Liver (tissue), 9 donors: ENCODE results near the gene PLAU. TPM values are rescaled to one million over a fixed set of nuclear protein-coding genes. Genes with fewer than 3 reads are reported as not detected.
"Not testable (repeated sequence)": the region's sequence is repeated elsewhere in the genome, so short reads cannot be mapped to it uniquely, and the experiment has no call there.

Source experiments
- DNase-seq: peaks from one replicate; pipeline ENCODE4 v3.0.0-alpha.2; 2017; ENCODE audit warnings: low spot score
- H3K27ac ChIP-seq, 2 donors: one replicate each; pipeline ENCODE4 v1.7.0; 2013; ENCODE audit warnings: inconsistent platforms in 2 of 2, low read length in 2 of 2, control low read depth in 1 of 2, low read depth in 1 of 2, mild to moderate bottlenecking in 1 of 2
- H3K27me3 ChIP-seq, 4 donors: one replicate each; pipeline versions ENCODE4 v1.6.1 to v1.7.0; 2013; ENCODE audit warnings: low read length in 3 of 4, inconsistent platforms in 1 of 4, mild to moderate bottlenecking in 1 of 4, moderate library complexity in 1 of 4; ENCODE audit not compliant: control insufficient read depth in 4 of 4, insufficient read depth in 4 of 4
- H3K36me3 ChIP-seq, 4 donors: one replicate each; pipeline versions ENCODE4 v1.6.1 to v1.7.0; 2013; ENCODE audit warnings: low read length in 3 of 4, mild to moderate bottlenecking in 3 of 4, low read depth in 1 of 4, moderate library complexity in 1 of 4; ENCODE audit not compliant: control insufficient read depth in 4 of 4, insufficient read depth in 3 of 4
- H3K4me1 ChIP-seq, 4 donors: one replicate each; pipeline versions ENCODE4 v1.6.1 to v1.7.0; 2013; ENCODE audit warnings: low read length in 3 of 4, mild to moderate bottlenecking in 3 of 4, moderate library complexity in 1 of 4; ENCODE audit not compliant: control insufficient read depth in 4 of 4, insufficient read depth in 4 of 4
- H3K4me3 ChIP-seq, 3 donors: one replicate each; pipeline versions ENCODE4 v1.6.1 to v1.7.0; 2013; ENCODE audit warnings: low read length in 3 of 3, control low read depth in 1 of 3, low read depth in 1 of 3, mild to moderate bottlenecking in 1 of 3
- H3K9ac ChIP-seq, 2 donors: one replicate each; pipeline ENCODE4 v1.7.0; 2013; ENCODE audit warnings: low read length in 2 of 2, mild to moderate bottlenecking in 2 of 2, moderate library complexity in 2 of 2, control low read depth in 1 of 2, low read depth in 1 of 2
- H3K9me3 ChIP-seq, 4 donors: one replicate each; pipeline versions ENCODE4 v1.6.1 to v1.7.0; 2013; ENCODE audit warnings: low read length in 3 of 4; ENCODE audit not compliant: control insufficient read depth in 4 of 4
- EGR1 ChIP-seq, 2 donors: IDR thresholded peaks; 2 replicates each; pipeline ENCODE4 v1.6.1; 2016 to 2018; ENCODE audit warnings: antibody characterized with exemption in 2 of 2, low read depth in 2 of 2
- FOXA1 ChIP-seq: IDR thresholded peaks from 2 replicates; pipeline ENCODE4 v1.6.1; 2016; ENCODE audit warnings: antibody characterized with exemption
- FOXA2 ChIP-seq: IDR thresholded peaks from 2 replicates; pipeline ENCODE4 v1.6.1; 2016; ENCODE audit warnings: antibody characterized with exemption
- GABPA ChIP-seq, 2 donors: IDR thresholded peaks in 1 of 2; conservative IDR thresholded peaks in 1 of 2; 2 replicates each; pipeline ENCODE4 v1.6.1; 2016; ENCODE audit warnings: antibody characterized with exemption in 2 of 2, mild to moderate bottlenecking in 1 of 2, moderate library complexity in 1 of 2
- HNF4A ChIP-seq, 2 donors: conservative IDR thresholded peaks; 2 replicates each; pipeline ENCODE4 v1.6.1; 2016; ENCODE audit warnings: antibody characterized with exemption in 2 of 2, mild to moderate bottlenecking in 2 of 2
- HNF4G ChIP-seq: IDR thresholded peaks from 2 replicates; pipeline ENCODE4 v1.6.1; 2016; ENCODE audit warnings: antibody characterized with exemption
- JUND ChIP-seq, 2 donors: IDR thresholded peaks; 2 replicates each; pipeline ENCODE4 v1.6.1; 2016; ENCODE audit warnings: antibody characterized with exemption in 2 of 2
- NR2F2 ChIP-seq: IDR thresholded peaks from 2 replicates; pipeline ENCODE4 v1.6.1; 2016; ENCODE audit warnings: antibody characterized with exemption
- RAD21 ChIP-seq, 2 donors: IDR thresholded peaks; 2 replicates each; pipeline ENCODE4 v1.6.1; 2016; ENCODE audit warnings: antibody characterized with exemption in 2 of 2, mild to moderate bottlenecking in 2 of 2
- RXRA ChIP-seq, 2 donors: IDR thresholded peaks; 2 replicates each; pipeline ENCODE4 v1.6.1; 2017 to 2018; ENCODE audit warnings: antibody characterized with exemption in 2 of 2, mild to moderate bottlenecking in 1 of 2
- SP1 ChIP-seq: IDR thresholded peaks from 2 replicates; pipeline ENCODE4 v1.6.1; 2018; ENCODE audit warnings: antibody characterized with exemption, mild to moderate bottlenecking
- TAF1 ChIP-seq: conservative IDR thresholded peaks from 2 replicates; pipeline ENCODE4 v1.6.1; 2016; ENCODE audit warnings: antibody characterized with exemption, mild to moderate bottlenecking
- YY1 ChIP-seq: IDR thresholded peaks from 2 replicates; pipeline ENCODE4 v1.6.1; 2016; ENCODE audit warnings: antibody characterized with exemption, mild to moderate bottlenecking
- WGBS: extraction: QIAGEN DNeasy Blood & Tissue Kit; methylation state at CpG from one replicate; pipeline ENCODE4 v1.1.7; 2013; 5-methylcytosine and 5-hydroxymethylcytosine counted together
- polyA plus RNA-seq, 2 donors: library from polyadenylated mRNA; stranded (reverse) in 1 of 2; unstranded in 1 of 2; fragments of 200-250 nt in 1 of 2; fragments of >200 nt in 1 of 2; fragmentation: Nextera tagmentation in 1 of 2; extraction: Ambion mirVana in 1 of 2; gene quantifications; one replicate each; pipeline versions ENCODE4 v1.2.1 to v1.2.3, GENCODE V29; 2013 to 2015
- total RNA-seq, 2 donors: library from RNA; depleted of rRNA; stranded (reverse); fragments of >200 nt; gene quantifications; one replicate each; pipeline ENCODE4 v1.2.3, GENCODE V29; 2014
- TF ChIP-seq, protein P1 (sequence below): IDR thresholded peaks from 2 replicates; pipeline ENCODE4 v1.6.1; 2016; ENCODE audit warnings: antibody characterized with exemption
- TF ChIP-seq, protein P2 (sequence below): IDR thresholded peaks from 2 replicates; pipeline ENCODE4 v1.6.1; 2016; ENCODE audit warnings: antibody characterized with exemption
- TF ChIP-seq, protein P3 (sequence below): IDR thresholded peaks from 2 replicates; pipeline ENCODE4 v1.6.1; 2016; ENCODE audit warnings: antibody characterized with exemption
- TF ChIP-seq, protein P4 (sequence below): fragments of 150-350 bp; IDR thresholded peaks from 2 replicates; pipeline ENCODE4 v1.5.1; 2017; ENCODE audit warnings: improper control_type of control experiment, low read depth, low read length; ENCODE audit not compliant: missing input control
- TF ChIP-seq, protein P5 (sequence below): IDR thresholded peaks from 2 replicates; pipeline ENCODE4 v1.6.1; 2016; ENCODE audit warnings: antibody characterized with exemption, mild to moderate bottlenecking
- donor health status: healthy.
- donor health status: healthy.
- donor health status: healthy.
- donor health status: healthy.
- donor health status: healthy.

Gene PLAU
- total and polyA plus RNA-seq, 4 donors = 0.40 to 1.0 (median 0.79) TPM

DNA sequence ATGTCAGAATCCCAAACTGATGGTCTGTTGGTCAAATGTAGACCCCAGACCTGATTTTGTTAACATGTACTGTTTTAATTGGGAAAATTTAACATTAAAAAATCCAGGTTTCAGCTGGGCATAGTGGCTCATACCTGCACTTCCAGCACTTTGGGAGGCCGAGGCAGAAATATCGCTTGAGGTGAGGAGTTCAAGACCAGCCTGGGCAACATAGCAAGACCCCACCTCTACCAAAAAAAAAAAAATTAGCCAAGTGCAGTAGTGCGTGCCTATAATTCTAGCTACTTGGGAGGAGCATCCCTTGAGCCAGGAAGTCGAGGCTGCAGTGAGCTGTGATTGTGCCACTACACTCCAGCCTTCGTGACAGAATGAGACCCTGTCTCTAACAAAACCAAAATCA is 20.7 kb upstream of the PLAU start:
- TF ChIP-seq RXRA (IDR thresholded peaks at IDR 0.05) (no peak), RAD21 (IDR thresholded peaks at IDR 0.05) (no peak)
- TF ChIP-seq, protein P1, sequence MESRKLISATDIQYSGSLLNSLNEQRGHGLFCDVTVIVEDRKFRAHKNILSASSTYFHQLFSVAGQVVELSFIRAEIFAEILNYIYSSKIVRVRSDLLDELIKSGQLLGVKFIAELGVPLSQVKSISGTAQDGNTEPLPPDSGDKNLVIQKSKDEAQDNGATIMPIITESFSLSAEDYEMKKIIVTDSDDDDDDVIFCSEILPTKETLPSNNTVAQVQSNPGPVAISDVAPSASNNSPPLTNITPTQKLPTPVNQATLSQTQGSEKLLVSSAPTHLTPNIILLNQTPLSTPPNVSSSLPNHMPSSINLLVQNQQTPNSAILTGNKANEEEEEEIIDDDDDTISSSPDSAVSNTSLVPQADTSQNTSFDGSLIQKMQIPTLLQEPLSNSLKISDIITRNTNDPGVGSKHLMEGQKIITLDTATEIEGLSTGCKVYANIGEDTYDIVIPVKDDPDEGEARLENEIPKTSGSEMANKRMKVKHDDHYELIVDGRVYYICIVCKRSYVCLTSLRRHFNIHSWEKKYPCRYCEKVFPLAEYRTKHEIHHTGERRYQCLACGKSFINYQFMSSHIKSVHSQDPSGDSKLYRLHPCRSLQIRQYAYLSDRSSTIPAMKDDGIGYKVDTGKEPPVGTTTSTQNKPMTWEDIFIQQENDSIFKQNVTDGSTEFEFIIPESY = no peak
- TF ChIP-seq, protein P2, sequence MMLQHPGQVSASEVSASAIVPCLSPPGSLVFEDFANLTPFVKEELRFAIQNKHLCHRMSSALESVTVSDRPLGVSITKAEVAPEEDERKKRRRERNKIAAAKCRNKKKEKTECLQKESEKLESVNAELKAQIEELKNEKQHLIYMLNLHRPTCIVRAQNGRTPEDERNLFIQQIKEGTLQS = no peak
- TF ChIP-seq, protein P3, sequence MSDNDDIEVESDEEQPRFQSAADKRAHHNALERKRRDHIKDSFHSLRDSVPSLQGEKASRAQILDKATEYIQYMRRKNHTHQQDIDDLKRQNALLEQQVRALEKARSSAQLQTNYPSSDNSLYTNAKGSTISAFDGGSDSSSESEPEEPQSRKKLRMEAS = no peak
- TF ChIP-seq, protein P4, sequence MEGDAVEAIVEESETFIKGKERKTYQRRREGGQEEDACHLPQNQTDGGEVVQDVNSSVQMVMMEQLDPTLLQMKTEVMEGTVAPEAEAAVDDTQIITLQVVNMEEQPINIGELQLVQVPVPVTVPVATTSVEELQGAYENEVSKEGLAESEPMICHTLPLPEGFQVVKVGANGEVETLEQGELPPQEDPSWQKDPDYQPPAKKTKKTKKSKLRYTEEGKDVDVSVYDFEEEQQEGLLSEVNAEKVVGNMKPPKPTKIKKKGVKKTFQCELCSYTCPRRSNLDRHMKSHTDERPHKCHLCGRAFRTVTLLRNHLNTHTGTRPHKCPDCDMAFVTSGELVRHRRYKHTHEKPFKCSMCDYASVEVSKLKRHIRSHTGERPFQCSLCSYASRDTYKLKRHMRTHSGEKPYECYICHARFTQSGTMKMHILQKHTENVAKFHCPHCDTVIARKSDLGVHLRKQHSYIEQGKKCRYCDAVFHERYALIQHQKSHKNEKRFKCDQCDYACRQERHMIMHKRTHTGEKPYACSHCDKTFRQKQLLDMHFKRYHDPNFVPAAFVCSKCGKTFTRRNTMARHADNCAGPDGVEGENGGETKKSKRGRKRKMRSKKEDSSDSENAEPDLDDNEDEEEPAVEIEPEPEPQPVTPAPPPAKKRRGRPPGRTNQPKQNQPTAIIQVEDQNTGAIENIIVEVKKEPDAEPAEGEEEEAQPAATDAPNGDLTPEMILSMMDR = no peak
- DNase-seq = no peak
- Histone ChIP-seq H3K27me3 (no peaks in the 10 kb centered on the region), H3K9me3 (no peaks in the 10 kb centered on the region), H3K4me1 (peaks cover 0 to 3% (median 1%) of the 10 kb centered on the region in 4 donors), H3K27ac (no peak overlapping the region), H3K4me3 (no peak overlapping the region), H3K36me3 (no peaks in the 10 kb centered on the region), H3K9ac (no peak overlapping the region)
- 90% methylated on average over 5 of the region's 5 CpGs for WGBS

DNA sequence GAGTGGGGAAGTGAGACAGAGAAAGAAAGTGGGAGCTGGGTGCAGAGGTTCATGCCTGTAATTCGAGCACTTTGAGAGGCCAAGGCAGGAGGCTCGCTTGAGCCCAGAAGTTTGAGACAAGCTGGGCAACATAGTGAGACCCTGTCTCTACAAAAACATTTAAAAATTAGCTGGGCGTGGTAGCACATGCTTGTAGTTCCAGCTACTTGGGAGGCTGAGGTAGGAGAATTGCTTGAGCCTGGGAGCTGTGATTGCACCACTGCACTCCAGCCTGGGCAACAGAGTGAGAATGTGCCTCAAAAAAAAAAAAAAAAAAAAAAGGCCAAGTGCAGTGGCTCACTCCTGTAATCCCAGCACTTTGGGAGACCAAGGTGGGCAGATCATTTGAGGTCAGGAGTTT is 20.1 kb upstream of the PLAU start:
- WGBS = 65% methylated on average over 3 of the region's 3 CpGs
- H3K36me3 ChIP-seq, H3K9me3 ChIP-seq, H3K4me3 ChIP-seq, H3K9ac ChIP-seq, H3K27me3 ChIP-seq, DNase-seq, H3K27ac ChIP-seq, H3K4me1 ChIP-seq: not testable (repeated sequence)

DNA sequence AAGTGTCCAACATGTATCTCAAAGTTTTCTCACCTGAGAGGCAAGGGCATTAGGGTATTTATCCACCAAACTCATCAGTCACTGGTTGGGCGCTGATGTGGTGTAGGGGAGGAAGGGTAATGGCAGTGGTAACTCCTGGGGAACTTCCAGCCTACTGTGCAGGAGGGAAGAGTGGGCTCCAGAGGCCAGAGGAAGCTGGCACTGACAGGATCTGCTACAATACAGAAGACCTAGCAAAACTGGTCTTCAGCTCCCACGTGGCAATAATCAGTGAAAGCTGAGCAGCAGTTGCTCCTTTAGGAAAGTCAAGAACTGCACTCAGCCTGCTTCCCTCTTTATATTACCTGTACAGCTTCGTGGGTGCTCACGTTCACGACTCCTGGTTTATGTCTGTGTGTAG is 19.4 kb upstream of the PLAU start:
- H3K27me3 ChIP-seq = no peaks in the 10 kb centered on the region
- 82% methylated on average over 5 of the region's 5 CpGs for WGBS
- H3K9me3 ChIP-seq = no peaks in the 10 kb centered on the region
- DNase-seq = no peak
- H3K27ac ChIP-seq = no peak overlapping the region
- no peak overlapping the region for H3K4me3 ChIP-seq
- H3K36me3 ChIP-seq = no peaks in the 10 kb centered on the region
- peaks cover 0 to 3% (median 0%) of the 10 kb centered on the region in 4 donors for H3K4me1 ChIP-seq
- no peak for TF ChIP-seq YY1
- TF ChIP-seq JUND (IDR thresholded peaks at IDR 0.05) = no peak
- TF ChIP-seq, protein P5, sequence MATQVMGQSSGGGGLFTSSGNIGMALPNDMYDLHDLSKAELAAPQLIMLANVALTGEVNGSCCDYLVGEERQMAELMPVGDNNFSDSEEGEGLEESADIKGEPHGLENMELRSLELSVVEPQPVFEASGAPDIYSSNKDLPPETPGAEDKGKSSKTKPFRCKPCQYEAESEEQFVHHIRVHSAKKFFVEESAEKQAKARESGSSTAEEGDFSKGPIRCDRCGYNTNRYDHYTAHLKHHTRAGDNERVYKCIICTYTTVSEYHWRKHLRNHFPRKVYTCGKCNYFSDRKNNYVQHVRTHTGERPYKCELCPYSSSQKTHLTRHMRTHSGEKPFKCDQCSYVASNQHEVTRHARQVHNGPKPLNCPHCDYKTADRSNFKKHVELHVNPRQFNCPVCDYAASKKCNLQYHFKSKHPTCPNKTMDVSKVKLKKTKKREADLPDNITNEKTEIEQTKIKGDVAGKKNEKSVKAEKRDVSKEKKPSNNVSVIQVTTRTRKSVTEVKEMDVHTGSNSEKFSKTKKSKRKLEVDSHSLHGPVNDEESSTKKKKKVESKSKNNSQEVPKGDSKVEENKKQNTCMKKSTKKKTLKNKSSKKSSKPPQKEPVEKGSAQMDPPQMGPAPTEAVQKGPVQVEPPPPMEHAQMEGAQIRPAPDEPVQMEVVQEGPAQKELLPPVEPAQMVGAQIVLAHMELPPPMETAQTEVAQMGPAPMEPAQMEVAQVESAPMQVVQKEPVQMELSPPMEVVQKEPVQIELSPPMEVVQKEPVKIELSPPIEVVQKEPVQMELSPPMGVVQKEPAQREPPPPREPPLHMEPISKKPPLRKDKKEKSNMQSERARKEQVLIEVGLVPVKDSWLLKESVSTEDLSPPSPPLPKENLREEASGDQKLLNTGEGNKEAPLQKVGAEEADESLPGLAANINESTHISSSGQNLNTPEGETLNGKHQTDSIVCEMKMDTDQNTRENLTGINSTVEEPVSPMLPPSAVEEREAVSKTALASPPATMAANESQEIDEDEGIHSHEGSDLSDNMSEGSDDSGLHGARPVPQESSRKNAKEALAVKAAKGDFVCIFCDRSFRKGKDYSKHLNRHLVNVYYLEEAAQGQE = no peak
- TF ChIP-seq NR2F2 = no peak
- TF ChIP-seq FOXA2 = no peak
- no peak for TF ChIP-seq RXRA (IDR thresholded peaks at IDR 0.05)
- no peak for TF ChIP-seq RAD21 (IDR thresholded peaks at IDR 0.05)
- TF ChIP-seq, protein P2 = no peak
- no peak for TF ChIP-seq HNF4A (conservative IDR thresholded peaks at IDR 0.05)
- TF ChIP-seq HNF4G = no peak
- no peak for TF ChIP-seq GABPA (IDR thresholded peaks at IDR 0.05 in 1 of 2, conservative IDR thresholded peaks at IDR 0.05 in 1 of 2)
- TF ChIP-seq TAF1 = no peak
- TF ChIP-seq, protein P3 = no peak
- TF ChIP-seq SP1 = no peak
- no peak for TF ChIP-seq FOXA1
- TF ChIP-seq, protein P4 = no peak
- TF ChIP-seq EGR1 (IDR thresholded peaks at IDR 0.05; ENCODE audit: low read depth in 2 of 2) = no peak
- no peak overlapping the region for H3K9ac ChIP-seq
